HFFc6 (cell line): Measurements from ENCODE around the gene PHOSPHO2. TPM values are rescaled to one million over a fixed set of nuclear protein-coding genes. Genes with fewer than 3 reads are reported as not detected.

Source experiments
- DNase-seq: peaks from one replicate; pipeline ENCODE4 v3.0.0-alpha.2; 2018
- H3K27ac Mint-ChIP-seq: 2 replicates; pipeline ENCODE4 v1.8.0; 2020; ENCODE audit warnings: mild to moderate bottlenecking, mixed read lengths
- H3K27me3 Mint-ChIP-seq: 2 replicates; pipeline ENCODE4 v1.8.0; 2021; ENCODE audit warnings: mild to moderate bottlenecking, moderate library complexity, mixed read lengths; ENCODE audit not compliant: insufficient read depth
- H3K36me3 Mint-ChIP-seq: 2 replicates; pipeline ENCODE4 v1.8.0; 2021; ENCODE audit warnings: low read depth, mixed read lengths
- H3K4me1 Mint-ChIP-seq: 2 replicates; pipeline ENCODE4 v1.8.0; 2020; ENCODE audit warnings: low read depth, mixed read lengths
- H3K4me3 Mint-ChIP-seq: 2 replicates; pipeline ENCODE4 v1.8.0; 2020; ENCODE audit warnings: mild to moderate bottlenecking, moderate library complexity, mixed read lengths
- H3K9me3 Mint-ChIP-seq: 2 replicates; pipeline ENCODE4 v1.8.0; 2020; ENCODE audit warnings: mild to moderate bottlenecking, mixed read lengths
- CTCF ChIP-seq: fragments of 200-600 bp; sonication (generic); IDR thresholded peaks from 2 replicates; pipeline ENCODE4 v1.5.0; 2021; ENCODE audit warnings: antibody characterized with exemption, mild to moderate bottlenecking
- total RNA-seq, 6 experiments: library from RNA; stranded (reverse); fragmentation: NEBNext Ultra II Directional; extraction: Animal tissue kit (Norgen Biotek cat#: 25700); gene quantifications; 2 replicates in 1 of 6; 3 replicates in 5 of 6; pipeline ENCODE4 v1.2.3, GENCODE V29; 2021

The PHOSPHO2 gene
- total RNA-seq, 6 experiments from 2014 or later, result 1.6 to 2.6 (median 2.0) TPM

GRCh38 chr2:169705927-169706326 lies 11.7 kb downstream of the PHOSPHO2 start:
- Mint-ChIP-seq H3K36me3 (no peaks in the 10 kb centered on the region), H3K4me3 (no peak overlapping the region), H3K4me1 (no peaks in the 10 kb centered on the region), H3K27me3 (no peaks in the 10 kb centered on the region), H3K9me3 (no peaks in the 10 kb centered on the region), H3K27ac (no peak overlapping the region; the same call in 1 of the 2 replicates)
- no peak for TF ChIP-seq CTCF
- no peak for DNase-seq

GRCh38 chr2:169707626-169708025 lies 13.4 kb downstream of the PHOSPHO2 start:
- H3K4me3 Mint-ChIP-seq, result no peak overlapping the region
- no peak for DNase-seq
- no peak for TF ChIP-seq CTCF
- H3K4me1 Mint-ChIP-seq, result no peaks in the 10 kb centered on the region
- H3K27ac Mint-ChIP-seq, result no peak overlapping the region
- no peaks in the 10 kb centered on the region for H3K36me3 Mint-ChIP-seq
- no peaks in the 10 kb centered on the region for H3K27me3 Mint-ChIP-seq
- H3K9me3 Mint-ChIP-seq, result no peaks in the 10 kb centered on the region

- H3K4me1 Mint-ChIP-seq, result peaks cover 2% of the 10 kb centered on the region
- no peak for DNase-seq
- H3K27ac Mint-ChIP-seq, result no peak overlapping the region
- no peaks in the 10 kb centered on the region for H3K36me3 Mint-ChIP-seq
- H3K27me3 Mint-ChIP-seq, result no peaks in the 10 kb centered on the region
- TF ChIP-seq CTCF, result no peak
- H3K9me3 Mint-ChIP-seq, result no peaks in the 10 kb centered on the region
- H3K4me3 Mint-ChIP-seq, result no peak overlapping the region
Observed at GRCh38 chr2:169709331-169709730, 15.1 kb downstream of the PHOSPHO2 start.

GRCh38 chr2:169709981-169710380 lies 15.7 kb downstream of the PHOSPHO2 start:
- no peak for TF ChIP-seq CTCF
- no peaks in the 10 kb centered on the region for H3K36me3 Mint-ChIP-seq
- no peak for DNase-seq
- no peaks in the 10 kb centered on the region for H3K9me3 Mint-ChIP-seq
- H3K4me3 Mint-ChIP-seq, result no peak overlapping the region
- peaks cover 8% of the 10 kb centered on the region for H3K4me1 Mint-ChIP-seq
- no peak overlapping the region for H3K27ac Mint-ChIP-seq
- no peaks in the 10 kb centered on the region; the same call in 1 of the 2 replicates for H3K27me3 Mint-ChIP-seq

- peaks cover 28% of the 10 kb centered on the region for H3K4me1 Mint-ChIP-seq
- H3K27me3 Mint-ChIP-seq, result no peaks in the 10 kb centered on the region; the same call in none of the 2 replicates
- no peaks in the 10 kb centered on the region for H3K9me3 Mint-ChIP-seq
- no peak for TF ChIP-seq CTCF
- H3K27ac Mint-ChIP-seq, result no peak overlapping the region
- DNase-seq, result no peak
- no peaks in the 10 kb centered on the region for H3K36me3 Mint-ChIP-seq
- no peak overlapping the region for H3K4me3 Mint-ChIP-seq
Observed at GRCh38 chr2:169711751-169712509, 17.7 kb downstream of the PHOSPHO2 start.
